Stimulated activated CD4-positive, alpha-beta T cell treated with anti-CD3 and anti-CD28 coated beads, TNF-alpha, amount 100 ng/mL, for 4 hours (primary cell): ENCODE results near the gene PRELID2.
"Not testable (repeated sequence)": the region's sequence is repeated elsewhere in the genome, so short reads cannot be mapped to it uniquely, and the experiment has no call there.

ENCODE experiments used
- DNase-seq, 3 experiments: peaks; one replicate each; pipeline ENCODE4 v3.0.0-alpha.2; 2020; ENCODE audit warnings: low read depth in 3 of 3

The PRELID2 gene

GRCh38 chr5:145834917-145835847 is at the start of gene PRELID2:
TSS of gene PRELID2 (minus strand) at chr5:145835342. CDS start at chr5:145835251, 91 bp downstream.
- DNase-seq = peak; percentile 9 to 19 (median 15)

GRCh38 chr5:145874765-145875164 is 39.6 kb upstream of the PRELID2 start:
- no peak for DNase-seq

- DNase-seq = no peak
Measured at GRCh38 chr5:145872914-145873313, 37.8 kb upstream of the PRELID2 start, which contains the start of gene GRXCR2. TSS of gene GRXCR2 (minus strand) at chr5:145873014. CDS start at chr5:145872968, 46 bp downstream.

- DNase-seq = no peak
Measured at GRCh38 chr5:145872486-145872885, 37.3 kb upstream of the PRELID2 start.

- no peak for DNase-seq
Measured at GRCh38 chr5:145869753-145870152, 34.6 kb upstream of the PRELID2 start.

GRCh38 chr5:145867806-145868205 is 32.7 kb upstream of the PRELID2 start:
- DNase-seq = no peak

GRCh38 chr5:145864432-145864831 is 29.3 kb upstream of the PRELID2 start:
- DNase-seq = not testable (repeated sequence)

- no peak for DNase-seq
Measured at GRCh38 chr5:145863003-145863402, 27.9 kb upstream of the PRELID2 start.

- DNase-seq = no peak
Measured at GRCh38 chr5:145859897-145860296, 24.8 kb upstream of the PRELID2 start.

GRCh38 chr5:145859453-145859852 is 24.3 kb upstream of the PRELID2 start:
- DNase-seq = no peak

GRCh38 chr5:145858959-145859358 is 23.8 kb upstream of the PRELID2 start:
- no peak for DNase-seq

- DNase-seq = no peak
Measured at GRCh38 chr5:145856285-145856818, 21.2 kb upstream of the PRELID2 start.

- no peak for DNase-seq
Measured at GRCh38 chr5:145855763-145856267, 20.7 kb upstream of the PRELID2 start.

GRCh38 chr5:145854651-145855258 is 19.6 kb upstream of the PRELID2 start:
- no peak for DNase-seq

GRCh38 chr5:145853781-145854376 is 18.7 kb upstream of the PRELID2 start:
- DNase-seq = no peak

- no peak for DNase-seq
Measured at GRCh38 chr5:145852990-145853389, 17.8 kb upstream of the PRELID2 start.

GRCh38 chr5:145848854-145849253 is 13.7 kb upstream of the PRELID2 start:
- DNase-seq = no peak

- DNase-seq = no peak
Measured at GRCh38 chr5:145847499-145848497, 12.7 kb upstream of the PRELID2 start.

GRCh38 chr5:145846081-145846480 is 10.9 kb upstream of the PRELID2 start:
- no peak for DNase-seq

- no peak for DNase-seq
Measured at GRCh38 chr5:145841299-145841698, 6.2 kb upstream of the PRELID2 start.
